Epithelial cell of esophagus (primary cell): ENCODE measurements around the gene AMIGO3.
A peak's percentile ranks its signal among the peaks of the same experiment; 100 is the strongest.
"Not testable (repeated sequence)": the region's sequence is repeated elsewhere in the genome, so short reads cannot be mapped to it uniquely, and the experiment has no call there.

ENCODE experiments used
- DNase-seq: peaks from one replicate; pipeline ENCODE4 v3.0.0; 2010; ENCODE audit warnings: low read depth
- H3K4me3 ChIP-seq: 2 replicates; pipeline ENCODE4 v1.5.1; 2011; ENCODE audit warnings: mild to moderate bottlenecking, low read length, control low read depth
- TF ChIP-seq, protein P1 (sequence below): IDR thresholded peaks from 2 replicates; pipeline ENCODE4 v1.5.1; 2011; ENCODE audit warnings: low read depth, mild to moderate bottlenecking, low read length, control low read depth, inconsistent platforms; ENCODE audit not compliant: insufficient read depth; ENCODE audit errors: missing control alignments

Gene AMIGO3

DNA sequence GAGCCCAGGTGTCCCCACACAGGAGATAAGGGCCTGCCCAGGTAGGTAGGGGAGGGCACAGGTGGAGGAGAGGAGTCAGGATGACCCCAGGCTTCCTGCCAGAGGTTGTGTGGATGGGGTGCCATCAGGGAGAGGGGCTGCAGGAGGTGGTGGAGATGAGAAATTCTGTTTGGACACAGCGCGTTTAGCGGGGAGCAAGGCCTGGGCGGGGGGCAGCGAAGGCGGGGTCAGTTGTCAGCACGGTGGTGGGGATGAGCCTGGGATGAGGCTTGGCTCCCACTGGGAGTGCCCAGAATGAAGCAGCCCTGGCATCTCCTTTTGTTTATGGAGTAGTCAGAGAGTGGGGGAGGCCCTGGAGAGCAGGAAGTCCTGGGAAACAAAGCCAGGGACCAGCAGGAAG, 15.5 kb downstream of the AMIGO3 start:
- no peak for DNase-seq
- H3K4me3 ChIP-seq = no peak overlapping the region
- TF ChIP-seq, protein P1, sequence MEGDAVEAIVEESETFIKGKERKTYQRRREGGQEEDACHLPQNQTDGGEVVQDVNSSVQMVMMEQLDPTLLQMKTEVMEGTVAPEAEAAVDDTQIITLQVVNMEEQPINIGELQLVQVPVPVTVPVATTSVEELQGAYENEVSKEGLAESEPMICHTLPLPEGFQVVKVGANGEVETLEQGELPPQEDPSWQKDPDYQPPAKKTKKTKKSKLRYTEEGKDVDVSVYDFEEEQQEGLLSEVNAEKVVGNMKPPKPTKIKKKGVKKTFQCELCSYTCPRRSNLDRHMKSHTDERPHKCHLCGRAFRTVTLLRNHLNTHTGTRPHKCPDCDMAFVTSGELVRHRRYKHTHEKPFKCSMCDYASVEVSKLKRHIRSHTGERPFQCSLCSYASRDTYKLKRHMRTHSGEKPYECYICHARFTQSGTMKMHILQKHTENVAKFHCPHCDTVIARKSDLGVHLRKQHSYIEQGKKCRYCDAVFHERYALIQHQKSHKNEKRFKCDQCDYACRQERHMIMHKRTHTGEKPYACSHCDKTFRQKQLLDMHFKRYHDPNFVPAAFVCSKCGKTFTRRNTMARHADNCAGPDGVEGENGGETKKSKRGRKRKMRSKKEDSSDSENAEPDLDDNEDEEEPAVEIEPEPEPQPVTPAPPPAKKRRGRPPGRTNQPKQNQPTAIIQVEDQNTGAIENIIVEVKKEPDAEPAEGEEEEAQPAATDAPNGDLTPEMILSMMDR = no peak

DNA sequence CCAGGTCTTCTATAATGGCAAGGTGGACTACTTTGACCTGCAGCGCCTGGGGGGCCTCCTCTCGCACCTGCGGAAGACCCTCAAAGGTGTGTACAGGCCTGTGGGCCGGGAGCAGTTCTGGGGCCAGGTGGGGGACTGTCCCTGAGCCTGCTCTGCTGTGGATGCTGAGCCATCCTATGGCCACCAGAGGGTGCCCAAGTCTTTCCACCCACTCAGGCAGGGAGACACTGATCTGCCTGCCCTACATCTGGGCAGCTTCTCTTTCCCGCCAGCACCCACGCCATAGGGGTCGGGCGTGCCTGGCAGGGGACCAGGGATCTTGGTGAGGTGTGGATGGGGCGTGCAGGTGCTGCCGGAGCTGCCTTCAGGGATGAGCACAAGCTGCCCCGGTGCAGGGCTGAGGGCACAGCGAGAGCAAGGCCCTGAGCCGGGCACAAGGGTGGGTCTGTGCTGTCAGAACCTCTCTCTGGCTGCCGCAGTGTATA, 16.0 kb downstream of the AMIGO3 start:
- TF ChIP-seq, protein P1 = peak; percentile 91
- peak; percentile 73 for DNase-seq
- no peak overlapping the region for H3K4me3 ChIP-seq

DNA sequence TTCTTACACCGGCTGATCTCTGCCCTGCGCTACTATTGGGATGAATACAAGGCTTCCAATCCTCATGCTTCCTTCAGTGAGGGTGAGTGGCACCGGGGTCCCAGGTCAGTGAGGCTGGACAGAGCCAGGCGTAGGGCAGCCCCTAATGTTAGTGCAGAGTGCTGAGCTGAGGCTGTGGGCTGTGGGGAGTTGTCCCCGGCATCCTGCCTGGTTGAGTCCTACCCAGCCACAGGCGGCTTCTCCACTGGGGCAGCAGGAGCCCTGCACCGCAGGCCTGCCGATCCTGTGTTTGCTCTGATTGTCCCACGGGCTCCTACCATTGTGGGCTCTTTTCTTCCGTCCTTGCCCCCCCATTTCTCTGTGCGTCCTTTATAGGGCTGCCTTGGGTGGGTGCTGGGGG, 16.8 kb downstream of the AMIGO3 start:
- no peak for DNase-seq
- no peak overlapping the region for H3K4me3 ChIP-seq
- TF ChIP-seq, protein P1 = no peak

DNA sequence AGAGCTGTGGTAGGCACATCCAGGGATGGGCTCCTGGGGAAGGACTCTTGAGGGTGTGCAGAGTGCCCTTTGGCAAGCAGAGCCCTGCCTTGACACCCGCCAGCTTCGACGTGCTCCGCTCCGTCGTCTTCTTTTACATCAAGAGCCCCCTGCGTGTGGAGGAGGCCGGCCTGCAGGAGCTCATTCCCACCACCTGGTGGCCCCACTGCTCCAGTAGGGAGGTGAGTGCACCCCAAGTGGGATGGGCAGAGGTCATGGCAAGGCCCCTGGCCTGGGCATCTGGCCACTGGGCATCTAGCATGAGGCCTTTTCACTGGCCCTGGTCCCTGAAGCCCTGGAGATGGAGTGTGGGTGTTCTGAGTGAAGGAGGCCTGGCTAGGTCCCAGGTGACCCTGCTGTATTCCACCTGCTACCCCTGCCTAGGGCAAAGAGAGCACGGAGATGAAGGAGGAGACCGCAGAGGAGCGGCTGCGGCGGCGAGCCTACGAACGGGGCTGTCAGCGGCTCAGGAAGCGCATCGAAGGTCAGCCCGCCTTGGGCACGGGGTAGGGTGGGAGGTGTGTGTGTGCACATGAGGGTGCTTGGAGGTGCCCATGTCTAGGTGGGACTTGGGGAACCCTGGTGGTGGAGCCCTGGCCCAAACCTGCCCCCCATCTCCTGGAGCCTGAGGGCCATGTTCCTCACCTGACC, 18.0 kb downstream of the AMIGO3 start:
- no peak overlapping the region for H3K4me3 ChIP-seq
- DNase-seq = peak; percentile 21
- TF ChIP-seq, protein P1 = peak; percentile 53

DNA sequence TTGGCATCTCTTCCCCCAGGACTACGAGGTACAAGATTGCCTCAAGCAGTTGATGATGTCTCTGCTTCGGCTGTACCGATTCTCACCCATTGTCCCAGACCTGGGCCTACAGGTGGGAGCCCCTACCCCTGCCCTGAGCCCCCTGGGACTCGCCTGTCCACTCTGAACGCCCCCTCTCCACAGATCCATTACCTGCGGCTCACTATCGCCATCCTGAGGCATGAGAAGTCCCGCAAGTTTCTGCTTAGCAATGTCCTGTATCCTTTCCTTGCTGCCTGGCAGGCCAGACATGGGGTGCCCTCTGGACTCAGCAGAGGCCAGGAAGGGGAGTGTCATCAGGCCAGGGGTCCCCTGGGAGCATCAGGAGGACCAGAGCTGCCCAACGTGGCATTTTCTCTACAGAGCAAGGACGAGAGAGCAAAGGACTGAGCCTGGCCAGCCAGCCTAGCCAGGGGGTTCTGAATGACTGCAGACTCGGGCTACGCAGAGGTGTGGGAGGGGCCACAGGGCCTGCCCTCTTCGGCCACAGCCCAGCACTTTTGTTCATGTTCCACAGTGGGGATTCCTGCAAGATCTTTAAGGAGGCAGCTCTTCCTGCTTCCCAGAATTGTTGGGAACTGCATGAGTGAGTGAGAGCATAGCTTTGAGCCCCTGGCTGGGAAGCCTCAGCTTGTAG, 18.9 kb downstream of the AMIGO3 start:
- no peak for DNase-seq
- TF ChIP-seq, protein P1 = peak; percentile 7
- no peak overlapping the region for H3K4me3 ChIP-seq

DNA sequence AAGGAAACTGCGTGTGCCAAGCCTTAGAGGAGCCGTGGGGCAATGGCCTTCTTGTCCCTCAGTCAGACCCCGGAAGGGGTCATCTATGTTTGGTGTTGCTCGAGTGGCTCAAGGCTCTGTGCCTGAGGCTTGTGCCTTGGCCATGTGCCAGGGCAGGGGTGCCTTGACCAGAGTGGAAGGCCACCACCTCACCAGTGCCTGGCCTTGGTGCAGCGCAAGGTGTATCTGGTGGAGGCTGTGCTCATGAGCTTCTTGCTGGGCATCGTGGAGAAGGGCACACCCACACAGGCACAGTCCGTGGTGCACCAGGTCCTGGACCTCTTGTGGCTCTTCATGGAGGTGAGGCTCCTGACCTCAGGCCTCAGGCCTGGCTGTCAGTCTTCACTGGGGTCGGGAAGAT, 19.5 kb downstream of the AMIGO3 start:
- TF ChIP-seq, protein P1 = no peak
- DNase-seq = no peak

DNA sequence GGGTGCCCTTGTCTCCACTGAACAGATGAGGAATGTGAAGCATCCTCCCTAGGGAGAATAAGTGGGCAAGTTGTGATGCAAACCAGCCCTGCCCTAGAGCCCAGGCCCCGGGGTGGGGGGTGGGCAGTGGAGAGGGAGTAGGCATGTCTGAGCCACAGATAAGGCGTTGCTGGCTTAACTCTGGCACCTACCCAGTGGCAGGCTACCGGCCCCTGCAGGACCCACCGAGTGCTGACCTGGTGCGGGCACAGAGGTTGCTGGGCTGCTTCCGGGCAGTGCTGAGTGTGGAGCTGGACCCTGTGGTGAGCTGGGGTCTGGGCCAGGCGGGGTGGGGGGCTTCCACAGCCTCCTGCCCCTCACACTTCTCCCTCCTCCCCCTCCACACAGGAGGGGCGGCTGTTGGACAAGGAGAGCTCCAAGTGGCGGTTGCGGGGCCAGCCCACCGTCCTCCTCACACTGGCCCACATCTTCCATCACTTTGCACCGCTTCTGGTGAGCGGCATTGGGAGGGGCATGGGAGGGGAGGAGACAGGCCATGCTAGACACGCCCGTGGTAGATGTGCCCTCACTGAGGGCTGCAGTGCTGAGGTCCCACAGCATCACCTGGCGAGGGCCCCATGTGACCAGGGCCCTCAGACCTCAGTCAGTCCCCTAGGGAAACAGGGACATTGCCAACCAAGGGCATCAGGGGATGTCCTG, 20.1 kb downstream of the AMIGO3 start:
- TF ChIP-seq, protein P1 = no peak
- no peak overlapping the region for H3K4me3 ChIP-seq
- DNase-seq = no peak

More for the DNA sequence above, 19.5 kb downstream of the AMIGO3 start:
- H3K4me3 ChIP-seq = no peak overlapping the region

DNA sequence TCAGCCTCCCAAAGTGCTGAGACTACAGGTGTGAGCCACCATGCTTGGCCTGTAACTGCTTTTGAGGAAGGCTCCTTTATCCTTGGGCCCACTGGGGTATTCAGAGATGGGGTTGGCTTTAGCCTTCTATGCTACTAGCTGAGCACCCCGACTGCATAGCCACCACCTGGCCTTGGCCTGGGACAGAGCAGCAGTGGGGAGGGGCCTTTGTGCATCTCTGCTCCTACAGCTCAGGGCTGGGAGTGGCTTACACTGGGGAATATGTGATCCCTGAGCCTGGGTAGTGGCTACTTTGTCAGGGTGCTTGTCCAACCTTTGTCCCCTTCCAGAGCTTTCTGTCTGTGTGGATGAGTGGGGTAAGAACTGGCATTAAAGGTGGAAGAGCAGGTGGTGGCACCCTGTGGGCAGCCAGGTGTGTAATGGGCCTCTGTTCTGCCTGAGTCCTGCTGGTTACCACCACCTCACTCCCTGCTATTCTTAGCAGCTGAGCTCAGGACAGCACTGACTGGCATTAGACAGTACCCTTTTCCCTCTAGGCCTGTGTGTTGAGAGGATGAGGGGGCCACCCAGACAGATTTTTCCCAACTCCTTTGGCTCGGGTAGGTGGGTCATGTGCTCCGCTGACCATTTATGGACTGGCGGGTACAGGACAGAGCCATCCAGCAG, 24.0 kb downstream of the AMIGO3 start:
- not testable (repeated sequence) for DNase-seq, H3K4me3 ChIP-seq

DNA sequence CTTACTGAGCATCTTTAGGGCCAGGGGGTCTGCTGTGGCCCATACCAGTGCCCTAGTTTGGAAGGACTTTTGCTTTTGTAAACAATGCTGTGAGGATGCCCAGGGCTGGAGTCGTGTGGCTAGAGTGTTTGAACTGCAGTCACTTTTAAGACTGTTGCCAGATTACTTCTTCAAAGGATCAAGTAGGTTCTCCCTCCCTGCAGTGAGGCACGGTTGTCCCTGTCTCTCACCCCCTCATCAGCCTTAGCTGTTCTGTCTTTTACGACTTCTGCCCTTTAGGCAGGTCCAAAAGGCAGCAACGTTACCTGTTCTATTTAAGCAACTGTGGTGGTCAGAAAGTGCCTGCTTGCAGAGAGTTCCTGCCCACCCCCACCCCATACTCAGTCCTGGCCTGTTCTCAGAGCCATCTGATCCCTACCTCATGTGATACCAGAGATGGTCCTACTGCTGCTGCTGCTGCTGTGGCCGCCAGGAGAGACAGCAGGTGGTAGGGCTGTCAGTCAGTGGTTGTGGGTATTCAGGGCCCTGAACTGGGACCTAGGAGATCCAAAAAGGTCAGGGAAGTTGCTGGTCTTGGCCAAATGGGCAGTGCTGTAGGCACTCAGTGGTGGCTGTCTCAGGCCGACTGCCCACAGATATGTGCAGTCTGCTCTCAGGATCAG, 24.9 kb downstream of the AMIGO3 start:
- not testable (repeated sequence) for DNase-seq, H3K4me3 ChIP-seq
